ENCODE measurements around the gene MEF2B.
"Not testable (repeated sequence)": the region's sequence is repeated elsewhere in the genome, so short reads cannot be mapped to it uniquely, and the experiment has no call there.

MEF2B gene

GRCh38 chr19:19103167-19103566, 66.9 kb downstream of the MEF2B start:
- DNase-seq (ENCODE audit: low read depth) = no peak
- TF ChIP-seq, protein P1, sequence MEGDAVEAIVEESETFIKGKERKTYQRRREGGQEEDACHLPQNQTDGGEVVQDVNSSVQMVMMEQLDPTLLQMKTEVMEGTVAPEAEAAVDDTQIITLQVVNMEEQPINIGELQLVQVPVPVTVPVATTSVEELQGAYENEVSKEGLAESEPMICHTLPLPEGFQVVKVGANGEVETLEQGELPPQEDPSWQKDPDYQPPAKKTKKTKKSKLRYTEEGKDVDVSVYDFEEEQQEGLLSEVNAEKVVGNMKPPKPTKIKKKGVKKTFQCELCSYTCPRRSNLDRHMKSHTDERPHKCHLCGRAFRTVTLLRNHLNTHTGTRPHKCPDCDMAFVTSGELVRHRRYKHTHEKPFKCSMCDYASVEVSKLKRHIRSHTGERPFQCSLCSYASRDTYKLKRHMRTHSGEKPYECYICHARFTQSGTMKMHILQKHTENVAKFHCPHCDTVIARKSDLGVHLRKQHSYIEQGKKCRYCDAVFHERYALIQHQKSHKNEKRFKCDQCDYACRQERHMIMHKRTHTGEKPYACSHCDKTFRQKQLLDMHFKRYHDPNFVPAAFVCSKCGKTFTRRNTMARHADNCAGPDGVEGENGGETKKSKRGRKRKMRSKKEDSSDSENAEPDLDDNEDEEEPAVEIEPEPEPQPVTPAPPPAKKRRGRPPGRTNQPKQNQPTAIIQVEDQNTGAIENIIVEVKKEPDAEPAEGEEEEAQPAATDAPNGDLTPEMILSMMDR (conservative IDR thresholded peaks at IDR 0.05; ENCODE audit: low read length) = no peak
- no peak overlapping the region for H3K4me3 ChIP-seq (ENCODE audit: low read length)

- not testable (repeated sequence) for DNase-seq (ENCODE audit: low read depth); H3K4me3 ChIP-seq (ENCODE audit: low read length)
Observed at GRCh38 chr19:19102566-19102965, 67.5 kb downstream of the MEF2B start.

GRCh38 chr19:19101540-19101939, 68.5 kb downstream of the MEF2B start:
- DNase-seq (ENCODE audit: low read depth) = no peak
- no peak overlapping the region for H3K4me3 ChIP-seq (ENCODE audit: low read length)

DNA sequence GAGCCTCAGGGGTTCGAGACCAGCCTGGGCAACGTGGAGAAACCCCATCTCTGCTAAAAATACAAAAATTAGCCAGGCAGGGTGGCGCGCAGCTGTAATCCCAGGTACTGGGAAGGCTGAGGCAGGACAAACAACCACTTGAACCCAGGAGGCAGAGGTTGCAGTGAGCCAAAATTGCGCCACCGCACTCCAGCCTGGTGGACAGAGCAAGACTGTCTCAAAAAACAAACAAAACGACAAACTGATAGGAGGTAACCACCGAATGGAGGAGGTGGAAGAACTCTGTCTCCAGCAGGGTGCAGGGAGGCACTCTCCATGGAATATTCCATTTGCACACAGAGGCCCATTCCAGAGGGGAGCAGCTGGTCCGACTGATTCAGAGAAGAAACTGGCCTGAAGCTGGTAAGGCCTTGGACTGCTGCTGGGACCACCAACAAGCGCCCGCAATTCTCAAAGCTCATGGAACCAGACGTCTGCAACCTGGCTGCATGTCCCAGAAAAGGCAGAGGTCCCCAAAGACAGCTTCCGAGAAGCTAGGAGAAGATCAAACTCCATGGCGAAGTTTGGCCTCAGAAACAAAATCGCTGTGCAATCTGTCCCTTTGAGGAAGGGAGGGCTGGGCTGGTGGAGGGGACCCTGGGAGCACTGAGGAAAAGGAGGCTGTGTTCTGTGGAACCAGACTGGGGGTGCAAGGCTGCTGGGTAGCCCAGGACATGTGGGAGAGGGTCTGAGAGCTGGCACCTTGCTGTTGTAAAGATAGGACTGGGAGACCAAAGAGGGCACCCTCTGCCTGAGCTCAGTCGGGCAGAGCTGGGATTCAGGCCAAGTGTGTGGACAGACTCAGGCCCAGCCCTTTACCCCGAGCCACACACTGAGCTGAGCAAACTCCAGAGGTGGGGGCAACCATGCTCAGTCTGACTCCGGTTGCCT, 71.1 kb downstream of the MEF2B start:
- no peak overlapping the region for H3K4me3 ChIP-seq (ENCODE audit: low read length)
- TF ChIP-seq, protein P1 (conservative IDR thresholded peaks at IDR 0.05; ENCODE audit: low read length) = no peak
- DNase-seq (ENCODE audit: low read depth) = no peak

More at GRCh38 chr19:19101540-19101939, 68.5 kb downstream of the MEF2B start:
- TF ChIP-seq, protein P1 (conservative IDR thresholded peaks at IDR 0.05; ENCODE audit: low read length) = no peak

- TF ChIP-seq, protein P1 (conservative IDR thresholded peaks at IDR 0.05; ENCODE audit: low read length) = no peak
- no peak overlapping the region for H3K4me3 ChIP-seq (ENCODE audit: low read length)
- no peak for DNase-seq (ENCODE audit: low read depth)
Observed at GRCh38 chr19:19098084-19098702, 71.9 kb downstream of the MEF2B start.

DNA sequence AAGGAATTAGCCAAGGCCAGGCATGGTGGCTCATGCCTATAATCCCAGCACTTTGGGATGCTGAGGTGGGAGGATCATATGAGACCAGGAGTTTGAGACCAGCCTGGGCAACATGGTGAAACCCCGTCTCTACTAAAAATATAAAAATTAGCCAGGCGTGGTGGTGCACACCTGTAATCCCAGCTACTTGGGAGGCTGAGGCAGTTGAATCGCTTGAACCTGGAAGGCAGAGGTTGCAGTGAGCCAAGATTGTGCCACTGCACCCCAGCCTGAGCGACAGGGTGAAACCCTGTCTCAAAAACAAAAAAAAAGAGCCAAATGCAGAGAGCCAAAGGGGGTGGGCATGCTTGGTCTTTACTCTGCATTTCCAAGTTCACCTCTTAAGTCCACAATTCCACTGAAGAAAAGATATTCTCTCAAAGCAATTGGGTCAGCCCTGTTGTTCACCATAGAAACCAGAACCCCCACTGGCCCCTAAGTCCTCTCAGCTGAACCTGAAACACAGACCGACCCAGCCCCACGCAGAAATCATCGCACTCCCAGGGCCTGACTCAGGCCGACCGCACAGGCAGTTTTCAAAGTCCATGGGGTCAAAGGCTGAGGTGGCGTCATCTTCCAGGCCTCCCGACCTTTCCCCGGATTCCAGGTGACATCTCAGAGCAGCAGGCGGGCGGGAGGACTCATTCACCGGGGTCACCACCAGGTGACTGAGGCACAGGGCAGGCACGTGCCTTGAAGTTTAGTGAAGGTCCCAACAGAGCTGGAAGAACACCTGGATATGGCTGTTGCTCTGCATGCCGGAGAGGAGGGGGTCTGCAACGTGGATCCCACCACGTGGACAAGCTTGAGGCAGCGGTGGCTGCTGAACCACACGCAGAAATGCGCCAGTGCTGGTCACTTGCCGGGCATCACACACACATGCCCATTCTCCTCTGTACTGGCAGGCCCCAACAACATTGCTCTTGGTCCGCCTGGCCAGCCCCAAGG, 73.1 kb downstream of the MEF2B start:
- no peak for DNase-seq (ENCODE audit: low read depth)
- H3K4me3 ChIP-seq (ENCODE audit: low read length) = no peak overlapping the region
- TF ChIP-seq, protein P1 (conservative IDR thresholded peaks at IDR 0.05; ENCODE audit: low read length) = no peak

GRCh38 chr19:19095691-19096090, 74.4 kb downstream of the MEF2B start:
- DNase-seq (ENCODE audit: low read depth) = no peak
- TF ChIP-seq, protein P1 (conservative IDR thresholded peaks at IDR 0.05; ENCODE audit: low read length) = no peak
- no peak overlapping the region for H3K4me3 ChIP-seq (ENCODE audit: low read length)
